ENCODE measurements around the gene LIPE. TPM values are rescaled to one million over a fixed set of nuclear protein-coding genes. Genes with fewer than 3 reads are reported as not detected.

LIPE gene
- polyA plus RNA-seq, 1 donor (not counting 4 experiments of a cell fraction or from before 2014, with no cell fraction given) = 6.1 TPM

DNA sequence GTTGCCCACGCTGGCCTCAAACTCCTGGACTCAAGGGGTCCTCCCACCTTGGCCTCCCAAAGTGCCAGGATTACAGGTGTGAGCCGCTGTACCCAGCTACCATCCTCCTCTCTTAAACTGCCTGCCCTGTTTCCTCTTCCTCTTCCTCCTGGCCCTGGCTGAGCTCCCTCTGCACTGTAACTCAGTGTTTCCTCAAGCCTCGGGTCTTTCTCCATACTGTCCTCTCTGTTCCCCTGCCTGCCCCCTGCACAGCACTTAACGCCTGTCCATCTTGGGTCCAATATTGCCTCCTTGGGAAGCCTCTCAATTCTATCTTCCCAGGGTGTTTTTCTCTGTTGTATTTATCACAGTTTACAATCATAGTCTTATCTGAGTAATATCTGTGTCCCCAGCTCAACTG lies 6.1 kb downstream of the LIPE start:
- no peaks in the 10 kb centered on the region for H4K20me1 ChIP-seq (ENCODE audit: control insufficient read depth, extremely low read depth, insufficient read depth, low read length)
- peak overlapping the region; percentile 72 for H3K9ac ChIP-seq (ENCODE audit: control insufficient read depth, extremely low read depth, insufficient read depth, low read length)
- H3K9me1 ChIP-seq (ENCODE audit: control insufficient read depth, extremely low read depth, insufficient read depth, low read length) = no peaks in the 10 kb centered on the region
- H2AFZ ChIP-seq (ENCODE audit: control insufficient read depth, low read length) = no peak overlapping the region
- TF ChIP-seq, protein P1, sequence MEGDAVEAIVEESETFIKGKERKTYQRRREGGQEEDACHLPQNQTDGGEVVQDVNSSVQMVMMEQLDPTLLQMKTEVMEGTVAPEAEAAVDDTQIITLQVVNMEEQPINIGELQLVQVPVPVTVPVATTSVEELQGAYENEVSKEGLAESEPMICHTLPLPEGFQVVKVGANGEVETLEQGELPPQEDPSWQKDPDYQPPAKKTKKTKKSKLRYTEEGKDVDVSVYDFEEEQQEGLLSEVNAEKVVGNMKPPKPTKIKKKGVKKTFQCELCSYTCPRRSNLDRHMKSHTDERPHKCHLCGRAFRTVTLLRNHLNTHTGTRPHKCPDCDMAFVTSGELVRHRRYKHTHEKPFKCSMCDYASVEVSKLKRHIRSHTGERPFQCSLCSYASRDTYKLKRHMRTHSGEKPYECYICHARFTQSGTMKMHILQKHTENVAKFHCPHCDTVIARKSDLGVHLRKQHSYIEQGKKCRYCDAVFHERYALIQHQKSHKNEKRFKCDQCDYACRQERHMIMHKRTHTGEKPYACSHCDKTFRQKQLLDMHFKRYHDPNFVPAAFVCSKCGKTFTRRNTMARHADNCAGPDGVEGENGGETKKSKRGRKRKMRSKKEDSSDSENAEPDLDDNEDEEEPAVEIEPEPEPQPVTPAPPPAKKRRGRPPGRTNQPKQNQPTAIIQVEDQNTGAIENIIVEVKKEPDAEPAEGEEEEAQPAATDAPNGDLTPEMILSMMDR (optimal IDR thresholded peaks at IDR 0.05 in 1 of 3, IDR thresholded peaks at IDR 0.05 in 1 of 3, conservative IDR thresholded peaks at IDR 0.05 in 1 of 3; ENCODE audit: extremely low read depth in 1 of 3, insufficient read depth in 2 of 3, low read length in 3 of 3) = no peak
- no peak for TF ChIP-seq EZH2 (IDR thresholded peaks at IDR 0.05; ENCODE audit: low read length)
- no peaks in the 10 kb centered on the region for H3K9me3 ChIP-seq (ENCODE audit: control insufficient read depth, low read depth, low read length)
- no peak for FAIRE-seq
- no peak for DNase-seq (ENCODE audit: low read depth, low spot score)
- H3K4me2 ChIP-seq (ENCODE audit: control insufficient read depth, extremely low read depth, insufficient read depth, low read depth, low read length) = peak overlapping the region; percentile 90
- H3K27me3 ChIP-seq (ENCODE audit: control insufficient read depth, extremely low read depth, insufficient read depth, low read length) = no peaks in the 10 kb centered on the region
- peaks cover 0 to 4% of the 10 kb centered on the region in 2 experiments for H3K36me3 ChIP-seq (ENCODE audit: control insufficient read depth in 2 of 2, extremely low read depth in 1 of 2, insufficient read depth in 2 of 2, low read length in 2 of 2)
- peak overlapping the region in 1 of 3 experiments; percentile 37 for H3K4me3 ChIP-seq (ENCODE audit: control insufficient read depth in 2 of 3, extremely low read depth in 1 of 3, insufficient read depth in 2 of 3, low read depth in 1 of 3, low read length in 3 of 3)
- peaks cover 5% of the 10 kb centered on the region for H3K79me2 ChIP-seq (ENCODE audit: control insufficient read depth, insufficient read depth, low read length)
- dilution Hi-C loops (cut with MboI; ENCODE audit: extremely low pct_ligation_motif_present, low sequenced_read_pairs) = no loop called here
- peak overlapping the region; percentile 90 for H3K27ac ChIP-seq (ENCODE audit: control insufficient read depth, insufficient read depth, low read length)
- H3K4me1 ChIP-seq (ENCODE audit: control insufficient read depth, extremely low read depth, insufficient read depth, low read length) = peaks cover 34% of the 10 kb centered on the region

DNA sequence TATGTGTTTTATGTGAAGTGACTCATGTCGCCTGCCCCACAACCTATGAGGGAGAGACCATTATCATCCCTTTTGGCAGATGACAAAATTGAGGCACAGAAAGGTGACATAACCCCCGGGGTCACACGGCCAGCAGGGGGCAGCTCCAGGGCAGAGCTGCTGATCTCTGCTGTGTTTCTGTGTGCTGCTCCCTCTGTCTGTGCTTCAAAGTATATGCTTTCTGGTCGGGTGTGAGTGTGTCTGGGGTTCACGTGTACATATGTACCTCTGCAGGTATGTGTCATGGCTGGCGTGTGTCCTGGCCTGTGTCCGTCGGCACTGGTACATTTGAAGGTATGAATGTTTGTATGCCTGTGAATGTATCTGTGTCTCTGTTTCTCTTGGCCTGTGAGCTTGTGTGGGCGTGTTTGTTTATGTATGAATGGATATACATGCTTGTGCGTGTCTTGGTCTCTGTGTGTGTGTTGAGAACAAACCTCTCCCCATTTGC lies 7.1 kb downstream of the LIPE start:
- H3K27me3 ChIP-seq (ENCODE audit: control insufficient read depth, extremely low read depth, insufficient read depth, low read length) = no peaks in the 10 kb centered on the region
- TF ChIP-seq, protein P1 (optimal IDR thresholded peaks at IDR 0.05 in 1 of 3, IDR thresholded peaks at IDR 0.05 in 1 of 3, conservative IDR thresholded peaks at IDR 0.05 in 1 of 3; ENCODE audit: extremely low read depth in 1 of 3, insufficient read depth in 2 of 3, low read length in 3 of 3) = peak; percentile 84 to 99 (median 90)
- no peak for TF ChIP-seq EZH2 (IDR thresholded peaks at IDR 0.05; ENCODE audit: low read length)
- no peaks in the 10 kb centered on the region for H4K20me1 ChIP-seq (ENCODE audit: control insufficient read depth, extremely low read depth, insufficient read depth, low read length)
- peak overlapping the region; percentile 72 for H3K9ac ChIP-seq (ENCODE audit: control insufficient read depth, extremely low read depth, insufficient read depth, low read length)
- H3K9me1 ChIP-seq (ENCODE audit: control insufficient read depth, extremely low read depth, insufficient read depth, low read length) = no peaks in the 10 kb centered on the region
- H2AFZ ChIP-seq (ENCODE audit: control insufficient read depth, low read length) = no peak overlapping the region
- peaks cover 34% of the 10 kb centered on the region for H3K4me1 ChIP-seq (ENCODE audit: control insufficient read depth, extremely low read depth, insufficient read depth, low read length)
- peaks cover 0 to 5% of the 10 kb centered on the region in 2 experiments for H3K36me3 ChIP-seq (ENCODE audit: control insufficient read depth in 2 of 2, extremely low read depth in 1 of 2, insufficient read depth in 2 of 2, low read length in 2 of 2)
- no peaks in the 10 kb centered on the region for H3K9me3 ChIP-seq (ENCODE audit: control insufficient read depth, low read depth, low read length)
- dilution Hi-C loops (cut with MboI; ENCODE audit: extremely low pct_ligation_motif_present, low sequenced_read_pairs) = no loop called here
- H3K79me2 ChIP-seq (ENCODE audit: control insufficient read depth, insufficient read depth, low read length) = peaks cover 5% of the 10 kb centered on the region
- H3K4me2 ChIP-seq (ENCODE audit: control insufficient read depth, extremely low read depth, insufficient read depth, low read depth, low read length) = peak overlapping the region; percentile 90
- DNase-seq (ENCODE audit: low read depth, low spot score) = peak; percentile 95
- no peak overlapping the region for H3K4me3 ChIP-seq (ENCODE audit: control insufficient read depth in 2 of 3, extremely low read depth in 1 of 3, insufficient read depth in 2 of 3, low read depth in 1 of 3, low read length in 3 of 3)
- H3K27ac ChIP-seq (ENCODE audit: control insufficient read depth, insufficient read depth, low read length) = peak overlapping the region; percentile 90
- peak; percentile 91 for FAIRE-seq

Measured in keratinocyte (primary cell).